NCI-H187 (cell line): Measurements from ENCODE around the gene ARL8B.

Experiments
- DNase-seq, 2 experiments: peaks; one replicate each; lab custom pipeline; 2025; lab: John Stamatoyannopoulos, UW

The ARL8B gene

GRCh38 chr3:5212628-5213573 is 90.8 kb downstream of the ARL8B start:
- DNase-seq, result no peak

GRCh38 chr3:5213574-5213966 is 91.5 kb downstream of the ARL8B start:
- DNase-seq, result no peak

- no peak for DNase-seq
Measured at GRCh38 chr3:5214352-5214751, 92.3 kb downstream of the ARL8B start.

GRCh38 chr3:5217824-5218595 is 95.9 kb downstream of the ARL8B start:
- peak; percentile 22 to 32 for DNase-seq

- DNase-seq, result no peak
Measured at GRCh38 chr3:5218815-5219214, 96.7 kb downstream of the ARL8B start.

GRCh38 chr3:5219216-5219615 is 97.1 kb downstream of the ARL8B start:
- no peak for DNase-seq

- DNase-seq, result no peak
Measured at GRCh38 chr3:5220193-5220592, 98.1 kb downstream of the ARL8B start.

- no peak for DNase-seq
Measured at GRCh38 chr3:5220667-5221431, 98.8 kb downstream of the ARL8B start.

- DNase-seq, result no peak
Measured at GRCh38 chr3:5221701-5222100, 99.6 kb downstream of the ARL8B start.

- DNase-seq, result no peak
Measured at GRCh38 chr3:5222283-5223005, 100.4 kb downstream of the ARL8B start.

- no peak for DNase-seq
Measured at GRCh38 chr3:5226783-5227182, 104.7 kb downstream of the ARL8B start.

- no peak for DNase-seq
Measured at GRCh38 chr3:5227812-5228211, 105.7 kb downstream of the ARL8B start.

GRCh38 chr3:5229414-5229813 is 107.3 kb downstream of the ARL8B start:
- no peak for DNase-seq
